ENCODE data around the gene USP4. TPM values are rescaled to one million over a fixed set of nuclear protein-coding genes. Genes with fewer than 3 reads are reported as not detected.
"Not testable (repeated sequence)": the region's sequence is repeated elsewhere in the genome, so short reads cannot be mapped to it uniquely, and the experiment has no call there.

Gene USP4
- polyA plus RNA-seq, 3 donors from 2014 or later = 52.7 to 84.0 (median 76.1) TPM

GRCh38 chr3:49270156-49270500, 69.7 kb downstream of the USP4 start:
- H3K9me3 Mint-ChIP-seq = no peaks in the 10 kb centered on the region
- no peaks in the 10 kb centered on the region for H3K27me3 Mint-ChIP-seq (ENCODE audit: low read depth in 3 of 3)
- H3K4me1 Mint-ChIP-seq = no peaks in the 10 kb centered on the region
- H3K36me3 Mint-ChIP-seq = peaks cover 0 to 12% (median 10%) of the 10 kb centered on the region in 3 donors
- no peak overlapping the region for H3K4me3 Mint-ChIP-seq
- no peak overlapping the region for H3K27ac Mint-ChIP-seq
- DNase-seq = no peak

- Mint-ChIP-seq H3K27ac (no peak overlapping the region), H3K4me3 (no peak overlapping the region), H3K27me3 (ENCODE audit: low read depth in 3 of 3) (no peaks in the 10 kb centered on the region), H3K36me3 (peaks cover 0 to 12% (median 10%) of the 10 kb centered on the region in 3 donors), H3K4me1 (no peaks in the 10 kb centered on the region), H3K9me3 (no peaks in the 10 kb centered on the region)
- no peak for DNase-seq
Observed at GRCh38 chr3:49269443-49270155, 70.3 kb downstream of the USP4 start.

GRCh38 chr3:49266410-49267095, 73.3 kb downstream of the USP4 start:
- no peaks in the 10 kb centered on the region for H3K9me3 Mint-ChIP-seq
- H3K27me3 Mint-ChIP-seq (ENCODE audit: low read depth in 3 of 3) = no peaks in the 10 kb centered on the region
- no peak for DNase-seq
- H3K4me3 Mint-ChIP-seq = no peak overlapping the region
- peaks cover 0 to 9% (median 6%) of the 10 kb centered on the region in 3 donors for H3K36me3 Mint-ChIP-seq
- H3K4me1 Mint-ChIP-seq = no peaks in the 10 kb centered on the region
- H3K27ac Mint-ChIP-seq = peak overlapping the region in 1 of 6 donors; percentile 12

GRCh38 chr3:49265661-49266386, 74.0 kb downstream of the USP4 start:
- DNase-seq = no peak
- Mint-ChIP-seq H3K27ac (no peak overlapping the region), H3K4me1 (no peaks in the 10 kb centered on the region), H3K9me3 (no peaks in the 10 kb centered on the region), H3K27me3 (ENCODE audit: low read depth in 3 of 3) (no peaks in the 10 kb centered on the region), H3K4me3 (no peak overlapping the region), H3K36me3 (peaks cover 0 to 7% (median 6%) of the 10 kb centered on the region in 3 donors)

GRCh38 chr3:49263159-49263889, 76.5 kb downstream of the USP4 start:
- Mint-ChIP-seq H3K4me3 (no peak overlapping the region), H3K4me1 (no peaks in the 10 kb centered on the region), H3K9me3 (no peaks in the 10 kb centered on the region), H3K36me3 (peaks cover 0 to 6% (median 0%) of the 10 kb centered on the region in 3 donors), H3K27me3 (ENCODE audit: low read depth in 3 of 3) (no peaks in the 10 kb centered on the region), H3K27ac (no peak overlapping the region)
- DNase-seq = no peak

GRCh38 chr3:49260806-49261324, 79.0 kb downstream of the USP4 start:
- no peaks in the 10 kb centered on the region for H3K4me1 Mint-ChIP-seq
- no peaks in the 10 kb centered on the region for H3K36me3 Mint-ChIP-seq
- no peaks in the 10 kb centered on the region for H3K9me3 Mint-ChIP-seq
- H3K27me3 Mint-ChIP-seq (ENCODE audit: low read depth in 3 of 3) = no peaks in the 10 kb centered on the region
- DNase-seq = no peak
- no peak overlapping the region for H3K4me3 Mint-ChIP-seq
- no peak overlapping the region for H3K27ac Mint-ChIP-seq

- DNase-seq = no peak
- Mint-ChIP-seq H3K27ac (no peak overlapping the region), H3K36me3 (no peaks in the 10 kb centered on the region), H3K27me3 (ENCODE audit: low read depth in 3 of 3) (peaks cover 0 to 2% (median 1%) of the 10 kb centered on the region in 3 donors), H3K4me1 (no peaks in the 10 kb centered on the region), H3K9me3 (no peaks in the 10 kb centered on the region), H3K4me3 (no peak overlapping the region)
Observed at GRCh38 chr3:49257187-49257586, 82.7 kb downstream of the USP4 start.

- no peaks in the 10 kb centered on the region for H3K36me3 Mint-ChIP-seq
- DNase-seq = no peak
- H3K9me3 Mint-ChIP-seq = no peaks in the 10 kb centered on the region
- no peaks in the 10 kb centered on the region for H3K4me1 Mint-ChIP-seq
- H3K4me3 Mint-ChIP-seq = no peak overlapping the region
- H3K27me3 Mint-ChIP-seq (ENCODE audit: low read depth in 3 of 3) = peaks cover 0 to 2% (median 1%) of the 10 kb centered on the region in 3 donors
- no peak overlapping the region for H3K27ac Mint-ChIP-seq
Observed at GRCh38 chr3:49255718-49256511, 83.9 kb downstream of the USP4 start.

- H3K4me3 Mint-ChIP-seq = no peak overlapping the region
- DNase-seq = no peak
- no peaks in the 10 kb centered on the region for H3K9me3 Mint-ChIP-seq
- no peak overlapping the region for H3K27ac Mint-ChIP-seq
- no peaks in the 10 kb centered on the region for H3K36me3 Mint-ChIP-seq
- peaks cover 0 to 2% (median 1%) of the 10 kb centered on the region in 3 donors for H3K27me3 Mint-ChIP-seq (ENCODE audit: low read depth in 3 of 3)
- H3K4me1 Mint-ChIP-seq = no peaks in the 10 kb centered on the region
Observed at GRCh38 chr3:49255112-49255511, 84.7 kb downstream of the USP4 start.

- DNase-seq = no peak
- no peaks in the 10 kb centered on the region for H3K9me3 Mint-ChIP-seq
- H3K36me3 Mint-ChIP-seq = no peaks in the 10 kb centered on the region
- no peaks in the 10 kb centered on the region for H3K4me1 Mint-ChIP-seq
- no peak overlapping the region for H3K27ac Mint-ChIP-seq
- H3K27me3 Mint-ChIP-seq (ENCODE audit: low read depth in 3 of 3) = peaks cover 0 to 2% (median 1%) of the 10 kb centered on the region in 3 donors
- no peak overlapping the region for H3K4me3 Mint-ChIP-seq
Observed at GRCh38 chr3:49253512-49253911, 86.3 kb downstream of the USP4 start.

GRCh38 chr3:49248840-49249227, 91.0 kb downstream of the USP4 start:
- no peak for DNase-seq
- no peak overlapping the region for H3K27ac Mint-ChIP-seq

GRCh38 chr3:49244581-49245205, 95.2 kb downstream of the USP4 start:
- Mint-ChIP-seq H3K9me3 (no peaks in the 10 kb centered on the region), H3K27ac (no peak overlapping the region), H3K4me1 (no peaks in the 10 kb centered on the region), H3K36me3 (no peaks in the 10 kb centered on the region), H3K27me3 (ENCODE audit: low read depth in 3 of 3) (no peaks in the 10 kb centered on the region), H3K4me3 (no peak overlapping the region)
- no peak for DNase-seq

More at GRCh38 chr3:49248840-49249227, 91.0 kb downstream of the USP4 start:
- Mint-ChIP-seq H3K36me3 (no peaks in the 10 kb centered on the region), H3K9me3 (no peaks in the 10 kb centered on the region), H3K4me3 (no peak overlapping the region), H3K4me1 (no peaks in the 10 kb centered on the region), H3K27me3 (ENCODE audit: low read depth in 3 of 3) (peaks cover 0 to 2% (median 1%) of the 10 kb centered on the region in 3 donors)

GRCh38 chr3:49240091-49240490, 99.8 kb downstream of the USP4 start:
- DNase-seq; H3K9me3 Mint-ChIP-seq; H3K27me3 Mint-ChIP-seq (ENCODE audit: low read depth in 3 of 3); H3K4me3 Mint-ChIP-seq; H3K36me3 Mint-ChIP-seq; H3K27ac Mint-ChIP-seq; H3K4me1 Mint-ChIP-seq: not testable (repeated sequence)
